Ascending aorta (tissue), 2 donors: ENCODE data around the gene RIMBP2. TPM values are rescaled to one million over a fixed set of nuclear protein-coding genes. Genes with fewer than 3 reads are reported as not detected.
"Not testable (repeated sequence)": the region's sequence is repeated elsewhere in the genome, so short reads cannot be mapped to it uniquely, and the experiment has no call there.

ENCODE experiments used
- DNase-seq, 2 donors: peaks; one replicate each; pipeline ENCODE4 v3.0.0-alpha.2; 2019; ENCODE audit warnings: low spot score in 2 of 2
- H3K27ac ChIP-seq, 2 donors: fragments of 200-600 bp; sonication (generic); one replicate each; pipeline ENCODE4 v1.5.1; 2016 to 2017; ENCODE audit warnings: mild to moderate bottlenecking in 1 of 2
- H3K27me3 ChIP-seq: fragments of 200-600 bp; sonication (generic); one replicate; pipeline ENCODE4 v1.5.1; 2017
- H3K36me3 ChIP-seq, 2 donors: fragments of 200-600 bp; sonication (generic); one replicate each; pipeline ENCODE4 v1.5.1; 2016
- H3K4me1 ChIP-seq, 2 donors: fragments of 200-600 bp; sonication (generic); one replicate each; pipeline ENCODE4 v1.5.1; 2016 to 2017; ENCODE audit warnings: mild to moderate bottlenecking in 1 of 2
- H3K4me3 ChIP-seq, 2 donors: fragments of 200-600 bp; sonication (generic); one replicate each; pipeline ENCODE4 v1.5.1; 2016 to 2017; ENCODE audit warnings: mild to moderate bottlenecking in 1 of 2
- H3K9me3 ChIP-seq, 2 donors: fragments of 200-600 bp; sonication (generic); one replicate each; pipeline ENCODE4 v1.5.1; 2016
- CTCF ChIP-seq, 3 experiments: fragments of 200-600 bp in 2 of 3; fragments of 450-650 bp in 1 of 3; sonication (generic) in 2 of 3; IDR thresholded peaks; one replicate each; pipeline ENCODE4 v1.5.1; 2016 to 2019; ENCODE audit warnings: antibody characterized with exemption in 3 of 3, mild to moderate bottlenecking in 1 of 3, moderate library complexity in 1 of 3
- intact Hi-C: fragments of 100-400 bp; cut with DNase I; formaldehyde crosslinking; loops from one replicate; pipeline ENCODE4 v1.15.1; 2023
- total RNA-seq: library from RNA; depleted of rRNA; stranded (reverse); fragments of >200 nt; gene quantifications from one replicate; pipeline ENCODE4 v1.1.0, GENCODE V29; 2016

Gene RIMBP2
- total RNA-seq, 1 donor from 2014 or later, result not detected

GRCh38 chr12:130698106-130698505, 18.0 kb downstream of the RIMBP2 start:
- Histone ChIP-seq H3K27ac (no peak overlapping the region), H3K4me1 (no peaks in the 10 kb centered on the region), H3K9me3 (no peaks in the 10 kb centered on the region), H3K27me3 (no peaks in the 10 kb centered on the region), H3K4me3 (no peak overlapping the region), H3K36me3 (no peaks in the 10 kb centered on the region)
- intact Hi-C loops, result no loop called here
- TF ChIP-seq CTCF (IDR thresholded peaks at IDR 0.05), result no peak
- DNase-seq, result no peak

GRCh38 chr12:130696379-130697100, 19.6 kb downstream of the RIMBP2 start:
- intact Hi-C loops, result no loop called here
- Histone ChIP-seq H3K4me3 (no peak overlapping the region), H3K9me3 (no peaks in the 10 kb centered on the region), H3K36me3 (no peaks in the 10 kb centered on the region), H3K27ac (no peak overlapping the region), H3K4me1 (no peaks in the 10 kb centered on the region), H3K27me3 (no peaks in the 10 kb centered on the region)
- TF ChIP-seq CTCF (IDR thresholded peaks at IDR 0.05), result no peak
- no peak for DNase-seq

- no peaks in the 10 kb centered on the region for H3K9me3 ChIP-seq
- H3K4me3 ChIP-seq, result no peak overlapping the region
- no peak overlapping the region for H3K27ac ChIP-seq
- no peaks in the 10 kb centered on the region for H3K4me1 ChIP-seq
- DNase-seq, result no peak
- intact Hi-C loops, result no loop called here
- no peak for TF ChIP-seq CTCF (IDR thresholded peaks at IDR 0.05)
- no peaks in the 10 kb centered on the region for H3K36me3 ChIP-seq
- no peaks in the 10 kb centered on the region for H3K27me3 ChIP-seq
Measured at GRCh38 chr12:130695061-130695460, 21.0 kb downstream of the RIMBP2 start.

- H3K9me3 ChIP-seq, result no peaks in the 10 kb centered on the region
- no peak overlapping the region for H3K4me3 ChIP-seq
- H3K36me3 ChIP-seq, result no peaks in the 10 kb centered on the region
- no peak for DNase-seq
- H3K27ac ChIP-seq, result no peak overlapping the region
- no peaks in the 10 kb centered on the region for H3K4me1 ChIP-seq
- TF ChIP-seq CTCF (IDR thresholded peaks at IDR 0.05), result no peak
- H3K27me3 ChIP-seq, result no peaks in the 10 kb centered on the region
- intact Hi-C loops, result no loop called here
Measured at GRCh38 chr12:130689408-130690405, 26.4 kb downstream of the RIMBP2 start.

GRCh38 chr12:130688999-130689398, 27.1 kb downstream of the RIMBP2 start:
- H3K27me3 ChIP-seq, H3K4me1 ChIP-seq, DNase-seq, intact Hi-C loops, H3K4me3 ChIP-seq, H3K9me3 ChIP-seq, H3K27ac ChIP-seq, H3K36me3 ChIP-seq: not testable (repeated sequence)
